Measurements from ENCODE around the gene HSH2D. TPM values are rescaled to one million over a fixed set of nuclear protein-coding genes. Genes with fewer than 3 reads are reported as not detected.
"Not testable (repeated sequence)": the region's sequence is repeated elsewhere in the genome, so short reads cannot be mapped to it uniquely, and the experiment has no call there.

HSH2D gene
- total and polyA plus RNA-seq, 5 donors = 0.18 to 1.0 (median 0.37) TPM; not detected in 2

- WGBS = 88% methylated on average over 5 of the region's 5 CpGs
- not testable (repeated sequence) for H3K4me3 ChIP-seq (ENCODE audit: low read length); ATAC-seq; H3K27me3 ChIP-seq (ENCODE audit: control insufficient read depth, insufficient read depth); DNase-seq; H3K9me3 ChIP-seq (ENCODE audit: control insufficient read depth, low read length); H3K27ac ChIP-seq (ENCODE audit: low read length); H3K4me1 ChIP-seq (ENCODE audit: control insufficient read depth, insufficient read depth, low read length)
- intact Hi-C loops (cut with DNase I) = loop anchor here in 1 of 4 donors (5.0 kb wide), 1 partner anchor 137 kb away; no protein-coding TSS in a partner anchor
These were observed 35.4 kb downstream of the HSH2D start for GRCh38 chr19:16178866-16179265.

GRCh38 chr19:16180611-16181010 is 37.1 kb downstream of the HSH2D start:
- WGBS = 38% methylated on average over 4 of the region's 4 CpGs
- DNase-seq (no peak), ATAC-seq (no peak)
- intact Hi-C loops (cut with DNase I) = loop anchor here in 1 of 4 donors (5.0 to 10.0 kb wide), 2 partner anchors 66 to 138 kb away; partner anchors contain the start of gene RAB8A
- Histone ChIP-seq H3K4me3 (ENCODE audit: low read length) (no peak overlapping the region), H3K27ac (ENCODE audit: low read length) (no peak overlapping the region), H3K9me3 (ENCODE audit: control insufficient read depth, low read length) (no peaks in the 10 kb centered on the region), H3K4me1 (ENCODE audit: control insufficient read depth, insufficient read depth, low read length) (no peaks in the 10 kb centered on the region), H3K27me3 (ENCODE audit: control insufficient read depth, insufficient read depth) (no peaks in the 10 kb centered on the region)

DNA sequence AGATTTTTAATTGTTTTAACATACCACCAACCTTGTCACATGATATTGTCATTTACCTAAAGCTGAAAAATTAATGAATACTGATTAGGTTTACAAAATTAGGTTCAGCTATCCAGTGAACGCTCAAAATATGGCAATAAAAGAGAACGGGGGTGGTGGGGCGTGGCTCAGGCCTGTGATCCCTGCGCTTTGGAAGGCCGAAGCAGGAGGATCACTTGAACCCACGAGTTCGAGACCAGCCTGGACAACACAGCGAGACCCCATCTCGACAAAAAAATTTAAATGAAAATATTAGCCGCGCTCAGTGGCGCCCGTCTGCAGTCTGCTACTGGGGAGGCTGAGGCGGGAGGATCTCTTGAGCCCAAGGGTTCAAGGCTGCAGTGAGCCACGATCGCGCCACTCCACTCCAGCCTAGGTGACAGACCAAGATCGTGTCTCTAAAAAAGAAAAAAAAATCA is 41.2 kb downstream of the HSH2D start:
- H3K4me3 ChIP-seq (ENCODE audit: low read length) = peak overlapping the region; percentile 99
- DNase-seq (no peak), ATAC-seq (peak in 1 of 2 donors; percentile 6)
- H3K9me3 ChIP-seq (ENCODE audit: control insufficient read depth, low read length) = no peaks in the 10 kb centered on the region
- no peaks in the 10 kb centered on the region for H3K4me1 ChIP-seq (ENCODE audit: control insufficient read depth, insufficient read depth, low read length)
- no peak overlapping the region for H3K27ac ChIP-seq (ENCODE audit: low read length)
- intact Hi-C loops (cut with DNase I) = loop anchor here in 1 of 4 donors (5.0 to 10.0 kb wide), 3 partner anchors 70 to 557 kb away; partner anchors contain the start of gene RAB8A
- WGBS = 44% methylated on average over 18 of the region's 18 CpGs
- H3K27me3 ChIP-seq (ENCODE audit: control insufficient read depth, insufficient read depth) = no peaks in the 10 kb centered on the region

DNA sequence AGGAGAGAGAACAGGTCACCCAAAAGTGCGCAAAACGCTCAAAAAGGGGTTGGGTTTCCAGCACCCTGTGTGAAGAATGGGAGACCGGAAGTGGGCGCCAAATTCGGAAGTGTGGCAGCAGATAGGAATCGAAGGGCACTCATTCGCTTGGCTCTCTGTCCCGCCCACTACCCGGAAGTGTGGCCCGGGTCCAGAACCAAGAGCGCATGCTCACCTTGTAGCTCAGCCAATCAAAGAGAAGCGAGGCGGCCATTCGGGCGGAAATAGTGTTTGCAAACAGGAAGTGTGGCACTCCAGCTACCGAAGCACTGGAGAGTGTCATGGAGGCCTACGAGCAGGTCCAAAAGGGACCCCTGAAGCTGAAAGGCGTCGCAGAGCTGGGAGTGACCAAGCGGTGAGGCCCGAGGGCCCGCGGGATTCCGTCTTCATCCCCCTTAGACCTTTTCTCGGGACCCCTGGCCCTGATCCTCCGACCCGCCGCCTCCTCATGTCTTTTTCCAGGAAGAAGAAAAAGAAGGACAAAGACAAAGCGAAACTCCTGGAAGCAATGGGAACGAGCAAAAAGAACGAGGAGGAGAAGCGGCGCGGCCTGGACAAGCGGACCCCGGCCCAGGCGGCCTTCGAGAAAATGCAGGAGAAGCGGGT is 41.8 kb downstream of the HSH2D start, which contains the start of gene FAM32A:
Gene FAM32A (plus strand): TSS at position 288 of the 645 bp plus-strand sequence. CDS start 33 bp downstream, at position 321.
- intact Hi-C loops (cut with DNase I) = loop anchor here in 1 of 4 donors (5.0 to 10.0 kb wide), 2 partner anchors 70 to 558 kb away; partner anchors contain the start of gene RAB8A
- WGBS = under 1% methylated on average over 39 of the region's 39 CpGs
- no peaks in the 10 kb centered on the region for H3K27me3 ChIP-seq (ENCODE audit: control insufficient read depth, insufficient read depth)

DNA sequence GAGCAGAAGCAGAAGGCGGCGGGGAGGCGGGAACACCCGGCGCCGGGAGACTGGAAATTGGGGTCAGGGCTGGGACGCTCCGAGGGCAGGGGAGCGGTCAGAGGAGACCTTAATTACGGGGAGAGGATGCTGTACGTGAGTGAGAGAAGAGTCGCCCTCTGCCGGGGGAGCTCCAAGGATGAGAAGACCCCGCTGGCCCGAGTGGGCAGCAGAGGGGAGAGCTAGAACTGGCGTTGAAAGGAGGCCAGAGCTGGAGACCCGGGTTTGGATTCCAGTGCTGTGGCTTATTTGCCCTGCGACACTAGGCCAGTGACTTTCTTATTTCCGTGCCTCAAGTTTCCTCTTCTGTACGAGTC is 42.3 kb downstream of the HSH2D start:
- intact Hi-C loops (cut with DNase I) = loop anchor here in 1 of 4 donors (5.0 to 10.0 kb wide), 2 partner anchors 71 to 558 kb away; partner anchors contain the start of gene RAB8A
- Histone ChIP-seq H3K27ac (ENCODE audit: low read length) (no peak overlapping the region), H3K4me1 (ENCODE audit: control insufficient read depth, insufficient read depth, low read length) (no peaks in the 10 kb centered on the region), H3K27me3 (ENCODE audit: control insufficient read depth, insufficient read depth) (no peaks in the 10 kb centered on the region), H3K4me3 (ENCODE audit: low read length) (peak overlapping the region; percentile 99), H3K9me3 (ENCODE audit: control insufficient read depth, low read length) (no peaks in the 10 kb centered on the region)
- WGBS = under 1% methylated on average over 20 of the region's 20 CpGs
- DNase-seq (peak in 2 of 3 donors; percentile 33 to 82), ATAC-seq (peak; percentile 38 to 40)

More for the DNA sequence above, 41.8 kb downstream of the HSH2D start, which contains the start of gene FAM32A:
- no peaks in the 10 kb centered on the region for H3K4me1 ChIP-seq (ENCODE audit: control insufficient read depth, insufficient read depth, low read length)
- DNase-seq (peak; percentile 99), ATAC-seq (peak; percentile 98)
- no peaks in the 10 kb centered on the region for H3K9me3 ChIP-seq (ENCODE audit: control insufficient read depth, low read length)
- peak within 1 kb of the TSS; percentile 99 for H3K4me3 ChIP-seq (ENCODE audit: low read length)
- peak within 1 kb of the TSS; percentile 84 for H3K27ac ChIP-seq (ENCODE audit: low read length)

- no peaks in the 10 kb centered on the region for H3K27me3 ChIP-seq (ENCODE audit: control insufficient read depth, insufficient read depth)
- H3K9me3 ChIP-seq (ENCODE audit: control insufficient read depth, low read length) = no peaks in the 10 kb centered on the region
- no peaks in the 10 kb centered on the region for H3K4me1 ChIP-seq (ENCODE audit: control insufficient read depth, insufficient read depth, low read length)
- DNase-seq (no peak), ATAC-seq (no peak)
- no peak overlapping the region for H3K27ac ChIP-seq (ENCODE audit: low read length)
- WGBS = 89% methylated on average over 3 of the region's 3 CpGs
- intact Hi-C loops (cut with DNase I) = loop anchor here in 1 of 4 donors (5.0 to 10.0 kb wide), 2 partner anchors 74 to 561 kb away; partner anchors contain the start of gene RAB8A
- H3K4me3 ChIP-seq (ENCODE audit: low read length) = no peak overlapping the region
These were observed 45.0 kb downstream of the HSH2D start for GRCh38 chr19:16188521-16188920.

DNA sequence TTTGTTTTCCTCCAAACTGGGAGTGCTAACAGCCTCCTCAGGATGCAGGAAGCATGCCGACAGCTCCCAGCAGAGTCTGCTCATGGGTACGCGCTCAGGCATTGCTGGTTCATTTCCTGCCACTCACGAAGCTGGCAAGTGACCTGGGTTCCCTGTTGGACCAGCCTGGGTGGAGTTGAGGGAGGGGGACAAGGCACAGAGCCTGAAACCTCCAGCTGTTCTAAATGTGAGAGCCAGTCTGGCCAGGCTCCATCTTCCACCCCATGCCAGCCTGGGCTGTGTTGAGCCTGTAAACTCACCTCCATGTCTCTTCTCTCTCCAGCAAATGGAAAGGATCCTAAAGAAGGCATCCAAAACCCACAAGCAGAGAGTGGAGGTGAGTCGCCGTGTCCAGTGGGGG is 46.7 kb downstream of the HSH2D start:
- WGBS = 86% methylated on average over 6 of the region's 6 CpGs
- no peak overlapping the region for H3K27ac ChIP-seq (ENCODE audit: low read length)
- no peak overlapping the region for H3K4me3 ChIP-seq (ENCODE audit: low read length)
- DNase-seq (no peak), ATAC-seq (no peak)
- intact Hi-C loops (cut with DNase I) = no loop called here
- no peaks in the 10 kb centered on the region for H3K4me1 ChIP-seq (ENCODE audit: control insufficient read depth, insufficient read depth, low read length)
- no peaks in the 10 kb centered on the region for H3K9me3 ChIP-seq (ENCODE audit: control insufficient read depth, low read length)
- H3K27me3 ChIP-seq (ENCODE audit: control insufficient read depth, insufficient read depth) = no peaks in the 10 kb centered on the region

GRCh38 chr19:16190736-16191135 is 47.3 kb downstream of the HSH2D start:
- Histone ChIP-seq H3K9me3 (ENCODE audit: control insufficient read depth, low read length) (no peaks in the 10 kb centered on the region), H3K4me1 (ENCODE audit: control insufficient read depth, insufficient read depth, low read length) (no peaks in the 10 kb centered on the region), H3K27me3 (ENCODE audit: control insufficient read depth, insufficient read depth) (no peaks in the 10 kb centered on the region), H3K4me3 (ENCODE audit: low read length) (no peak overlapping the region), H3K27ac (ENCODE audit: low read length) (no peak overlapping the region)
- intact Hi-C loops (cut with DNase I) = no loop called here
- 90% methylated on average over 10 of the region's 10 CpGs for WGBS
- DNase-seq = no peak
- ATAC-seq = no peak

DNA sequence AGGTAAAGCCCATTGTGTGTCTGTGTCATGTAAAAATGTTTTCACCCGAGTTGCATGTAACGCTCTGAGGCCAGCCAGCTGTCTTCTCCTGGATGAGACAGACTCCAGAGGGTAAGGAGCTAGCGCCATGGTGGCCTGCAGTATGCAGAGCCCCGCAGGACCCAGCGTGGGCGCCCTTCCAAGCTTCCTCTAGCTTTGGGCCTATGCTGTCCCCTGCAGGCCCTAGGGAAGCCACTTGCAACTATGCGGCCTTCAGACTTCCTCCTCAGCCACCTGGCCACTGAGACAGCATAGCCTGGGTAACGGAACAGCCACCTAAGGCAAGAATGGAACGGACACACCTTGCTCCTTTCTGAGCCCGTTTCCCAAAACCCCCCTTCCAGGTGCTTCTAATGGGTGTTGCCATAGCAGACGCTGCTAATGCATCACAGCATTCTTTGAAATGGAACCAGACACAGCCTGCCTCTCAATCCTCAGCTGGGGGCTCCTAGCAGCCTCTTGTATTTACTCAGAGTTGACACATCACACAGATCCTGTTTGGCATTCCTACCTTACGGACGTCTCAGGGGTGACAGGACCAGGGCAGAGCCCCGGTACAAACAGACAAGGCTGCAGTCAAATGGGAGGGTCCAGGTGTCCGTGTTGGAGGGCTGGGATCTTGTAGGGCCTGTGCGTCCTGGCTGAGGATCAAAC is 47.9 kb downstream of the HSH2D start:
- no peak for DNase-seq
- Histone ChIP-seq H3K4me1 (ENCODE audit: control insufficient read depth, insufficient read depth, low read length) (no peaks in the 10 kb centered on the region), H3K9me3 (ENCODE audit: control insufficient read depth, low read length) (no peaks in the 10 kb centered on the region), H3K27ac (ENCODE audit: low read length) (no peak overlapping the region), H3K27me3 (ENCODE audit: control insufficient read depth, insufficient read depth) (no peaks in the 10 kb centered on the region), H3K4me3 (ENCODE audit: low read length) (no peak overlapping the region)
- 78% methylated on average over 16 of the region's 16 CpGs for WGBS
- no peak for ATAC-seq
- intact Hi-C loops (cut with DNase I) = no loop called here

GRCh38 chr19:16193466-16193865 is 50.0 kb downstream of the HSH2D start:
- ATAC-seq (no peak), DNase-seq (no peak)
- intact Hi-C loops (cut with DNase I) = no loop called here
- Histone ChIP-seq H3K27me3 (ENCODE audit: control insufficient read depth, insufficient read depth) (no peaks in the 10 kb centered on the region), H3K4me3 (ENCODE audit: low read length) (no peak overlapping the region), H3K27ac (ENCODE audit: low read length) (no peak overlapping the region), H3K9me3 (ENCODE audit: control insufficient read depth, low read length) (no peaks in the 10 kb centered on the region), H3K4me1 (ENCODE audit: control insufficient read depth, insufficient read depth, low read length) (no peaks in the 10 kb centered on the region)
- 87% methylated on average over 10 of the region's 10 CpGs for WGBS

DNA sequence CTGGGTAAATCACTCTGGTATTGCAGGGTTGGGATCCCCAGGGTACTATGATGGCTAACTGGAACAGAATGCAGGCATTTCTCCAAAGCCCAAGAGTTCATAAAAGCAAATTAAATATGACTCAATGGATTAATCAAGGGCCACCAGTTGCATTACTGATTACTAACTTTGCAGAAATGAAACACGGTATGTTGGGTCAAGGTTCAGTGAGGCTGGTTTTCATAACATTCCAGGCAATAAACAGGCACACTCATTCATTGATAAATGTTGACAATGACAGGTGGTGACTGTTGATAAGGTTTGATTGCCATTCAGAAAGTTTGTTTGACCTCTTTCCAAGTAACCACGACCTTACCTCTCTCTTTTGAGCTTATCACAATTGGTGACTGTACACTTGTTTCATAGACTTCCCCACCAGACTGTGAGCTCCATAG is 53.7 kb downstream of the HSH2D start:
- H3K27ac ChIP-seq (ENCODE audit: low read length) = peak overlapping the region; percentile 22
- peaks cover 6% of the 10 kb centered on the region for H3K4me1 ChIP-seq (ENCODE audit: control insufficient read depth, insufficient read depth, low read length)
- no peaks in the 10 kb centered on the region for H3K9me3 ChIP-seq (ENCODE audit: control insufficient read depth, low read length)
- intact Hi-C loops (cut with DNase I) = no loop called here
- H3K4me3 ChIP-seq (ENCODE audit: low read length) = peak overlapping the region; percentile 86
- DNase-seq (no peak), ATAC-seq (no peak)
- 29% methylated on average over 2 of the region's 2 CpGs for WGBS
- H3K27me3 ChIP-seq (ENCODE audit: control insufficient read depth, insufficient read depth) = no peaks in the 10 kb centered on the region
